ENCODE data around the gene ID3. TPM values are rescaled to one million over a fixed set of nuclear protein-coding genes. Genes with fewer than 3 reads are reported as not detected.

The ID3 gene
- polyA plus RNA-seq, 1 donor from 2014 or later, result 8.0 TPM

GRCh38 chr1:23561076-23561812 is 1.9 kb upstream of the ID3 start:
- no peak overlapping the region for H2AFZ ChIP-seq (ENCODE audit: low read depth, low read length)
- no peak overlapping the region for H3K4me3 ChIP-seq (ENCODE audit: low read length)
- peaks cover 45% of the 10 kb centered on the region for H3K27me3 ChIP-seq (ENCODE audit: insufficient read depth, low read depth, low read length)
- H3K36me3 ChIP-seq (ENCODE audit: insufficient read depth, low read length), result no peaks in the 10 kb centered on the region
- no peaks in the 10 kb centered on the region for H3F3A ChIP-seq (ENCODE audit: insufficient read depth, low read length, poor library complexity, severe bottlenecking)
- H4K20me1 ChIP-seq (ENCODE audit: insufficient read depth), result no peaks in the 10 kb centered on the region
- H3K9me3 ChIP-seq (ENCODE audit: low read length), result no peaks in the 10 kb centered on the region
- no peak for TF ChIP-seq POLR2AphosphoS5 (IDR thresholded peaks at IDR 0.05)
- TF ChIP-seq RAD21 (conservative IDR thresholded peaks at IDR 0.05), result no peak
- TF ChIP-seq MXI1 (conservative IDR thresholded peaks at IDR 0.05; ENCODE audit: poor library complexity, severe bottlenecking), result no peak
- TF ChIP-seq REST (IDR thresholded peaks at IDR 0.05; ENCODE audit: borderline replicate concordance), result no peak
- H3K79me2 ChIP-seq (replicated peaks; ENCODE audit: insufficient read depth, low read length), result no peaks in the 10 kb centered on the region
- H3K9ac ChIP-seq (ENCODE audit: low read length), result no peak overlapping the region
- no peak overlapping the region for H3K27ac ChIP-seq (ENCODE audit: low read length)
- H3K9me2 ChIP-seq (ENCODE audit: insufficient read depth, low read length), result no peaks in the 10 kb centered on the region
- no peak overlapping the region for H3K4me2 ChIP-seq (ENCODE audit: low read length)

DNA sequence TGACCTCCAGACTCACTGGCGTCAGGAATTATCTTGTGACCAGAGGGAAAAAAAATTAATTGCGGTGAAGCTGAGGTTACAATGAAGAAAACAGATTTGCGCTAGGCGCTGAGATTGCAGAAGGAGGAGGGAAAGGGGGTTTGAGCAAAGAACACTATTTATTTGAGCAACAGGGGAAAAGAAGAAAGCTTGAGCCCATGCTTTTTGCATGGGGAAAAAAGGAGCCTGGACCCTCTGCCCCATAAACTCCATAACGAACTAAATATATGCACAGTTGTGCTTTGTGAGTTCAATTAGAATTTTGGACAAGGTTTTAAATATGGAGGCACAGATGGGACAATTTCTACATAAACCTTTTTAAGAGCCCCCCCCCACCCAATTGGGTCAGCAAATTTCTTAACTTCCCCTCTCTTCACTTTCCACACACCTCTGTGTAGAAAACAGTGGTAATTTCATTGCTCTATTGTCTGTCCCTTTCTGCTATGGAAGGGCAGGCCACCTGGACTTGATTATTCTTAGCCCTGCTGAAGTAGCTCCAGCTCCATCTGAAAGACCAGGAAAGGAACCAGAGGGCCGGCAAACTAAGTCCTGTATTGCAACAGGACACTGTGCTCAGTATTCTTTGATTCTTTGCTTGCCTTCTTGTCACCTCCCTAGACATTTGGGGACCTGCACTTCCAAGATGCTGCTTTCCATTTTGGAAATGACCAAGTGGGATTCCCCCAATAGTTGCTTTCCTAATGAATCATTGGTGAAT is 862 bp upstream of the ID3 start:
- H3K27me3 ChIP-seq (ENCODE audit: insufficient read depth, low read depth, low read length), result peaks cover 56% of the 10 kb centered on the region

More for the DNA sequence above, 862 bp upstream of the ID3 start:
- H3K27ac ChIP-seq (ENCODE audit: low read length), result no peak overlapping the region
- H3K9me2 ChIP-seq (ENCODE audit: insufficient read depth, low read length), result no peaks in the 10 kb centered on the region
- no peaks in the 10 kb centered on the region for H3K79me2 ChIP-seq (replicated peaks; ENCODE audit: insufficient read depth, low read length)
- no peaks in the 10 kb centered on the region for H4K20me1 ChIP-seq (ENCODE audit: insufficient read depth)
- H2AFZ ChIP-seq (ENCODE audit: low read depth, low read length), result no peak overlapping the region
- no peaks in the 10 kb centered on the region for H3K36me3 ChIP-seq (ENCODE audit: insufficient read depth, low read length)
- H3K4me3 ChIP-seq (ENCODE audit: low read length), result peak overlapping the region; percentile 64
- peak overlapping the region; percentile 66 for H3K4me2 ChIP-seq (ENCODE audit: low read length)
- no peaks in the 10 kb centered on the region for H3F3A ChIP-seq (ENCODE audit: insufficient read depth, low read length, poor library complexity, severe bottlenecking)
- H3K9me3 ChIP-seq (ENCODE audit: low read length), result no peaks in the 10 kb centered on the region
- TF ChIP-seq EP300 (conservative IDR thresholded peaks at IDR 0.05; ENCODE audit: poor library complexity, severe bottlenecking) (no peak), EZH2 (IDR thresholded peaks at IDR 0.05; ENCODE audit: borderline replicate concordance, insufficient read depth, low read length, poor library complexity, severe bottlenecking) (no peak), SMC3 (conservative IDR thresholded peaks at IDR 0.05; ENCODE audit: poor library complexity) (no peak), REST (IDR thresholded peaks at IDR 0.05; ENCODE audit: borderline replicate concordance) (no peak), TAF1 (IDR thresholded peaks at IDR 0.05; ENCODE audit: low read depth) (no peak), MXI1 (conservative IDR thresholded peaks at IDR 0.05; ENCODE audit: poor library complexity, severe bottlenecking) (no peak), POLR2AphosphoS5 (IDR thresholded peaks at IDR 0.05) (no peak), CTCF (IDR thresholded peaks at IDR 0.05; ENCODE audit: poor library complexity, severe bottlenecking) (no peak), RAD21 (conservative IDR thresholded peaks at IDR 0.05) (no peak)
- H3K9ac ChIP-seq (ENCODE audit: low read length), result peak overlapping the region; percentile 52

Data from neural cell (in vitro differentiated cells).